HEK293 (cell line): Measurements from ENCODE around the gene GMPR.

Experiments
- CTCF ChIA-PET: fragments of 350-600 bp; formaldehyde crosslinking; extraction: SDS; loops from one replicate; lab custom pipeline; 2021; ENCODE audit warnings: antibody characterized with exemption; lab: Yijun Ruan, JAX
- POLR2A ChIA-PET: fragments of 300-600 bp; formaldehyde crosslinking; extraction: SDS; loops from one replicate; lab custom pipeline; 2020; ENCODE audit warnings: antibody characterized with exemption, inconsistent platforms; lab: Yijun Ruan, JAX
- H3K27ac ChIP-seq: fragments of 200-500 bp; sonication (Bioruptor generic); 2 replicates; pipeline ENCODE4 v1.5.1; 2014; ENCODE audit warnings: low read depth, low read length, control low read depth, inconsistent platforms; ENCODE audit errors: extremely low read depth
- H3K36me3 ChIP-seq, 2 experiments: fragments of 200-500 bp in 1 of 2; sonication (Bioruptor generic) in 1 of 2; 1 replicate in 1 of 2; 2 replicates in 1 of 2; pipeline ENCODE4 v1.5.1; 2014 to 2017; ENCODE audit warnings: inconsistent platforms in 2 of 2, low read length in 2 of 2; ENCODE audit not compliant: control insufficient read depth in 2 of 2, insufficient read depth in 1 of 2
- H3K4me1 ChIP-seq: fragments of 200-500 bp; sonication (Bioruptor generic); 2 replicates; pipeline ENCODE4 v1.5.1; 2014; ENCODE audit warnings: mild to moderate bottlenecking, low read length, inconsistent platforms; ENCODE audit not compliant: control insufficient read depth, insufficient read depth
- H3K4me3 ChIP-seq: 2 replicates; pipeline ENCODE4 v1.5.1; 2011; ENCODE audit warnings: low read depth, mild to moderate bottlenecking, control low read depth, low read length, moderate library complexity
- H3K9me3 ChIP-seq: fragments of 200-500 bp; sonication (Bioruptor generic); 2 replicates; pipeline ENCODE4 v1.5.1; 2014; ENCODE audit warnings: low read depth, low read length, inconsistent platforms; ENCODE audit not compliant: control insufficient read depth, insufficient read depth
- FEZF1 ChIP-seq: fragments of 450-650 bp; formaldehyde crosslinking; IDR thresholded peaks from 2 replicates; pipeline ENCODE4 v1.5.1; 2016; ENCODE audit warnings: missing biosample characterization, missing genetic modification characterization
- HOXA7 ChIP-seq: sonication (generic); formaldehyde crosslinking; IDR thresholded peaks from 2 replicates; pipeline ENCODE4 v1.8.1; 2022; ENCODE audit warnings: missing genetic modification reagents, borderline replicate concordance
- IKZF3 ChIP-seq: fragments of 450-650 bp; IDR thresholded peaks from 2 replicates; pipeline ENCODE4 v1.5.0; 2018; ENCODE audit warnings: missing biosample characterization, mild to moderate bottlenecking, missing genetic modification characterization, moderate library complexity
- PRDM1 ChIP-seq: fragments of 450-650 bp; formaldehyde crosslinking; IDR thresholded peaks from 2 replicates; pipeline ENCODE4; 2016; ENCODE audit warnings: missing biosample characterization, missing genetic modification characterization
- SP7 ChIP-seq: fragments of 450-650 bp; formaldehyde crosslinking; IDR thresholded peaks from 2 replicates; pipeline ENCODE4 v1.5.1; 2016; ENCODE audit warnings: missing biosample characterization, missing genetic modification characterization
- ZEB2 ChIP-seq: fragments of 450-650 bp; formaldehyde crosslinking; IDR thresholded peaks from 2 replicates; pipeline ENCODE4 v1.5.1; 2016; ENCODE audit warnings: missing biosample characterization, missing genetic modification characterization
- ZFP69B ChIP-seq: fragments of 450-650 bp; formaldehyde crosslinking; IDR thresholded peaks from 2 replicates; pipeline ENCODE4 v1.5.1; 2016; ENCODE audit warnings: missing biosample characterization, missing genetic modification characterization
- ZIC2 ChIP-seq: fragments of 450-650 bp; formaldehyde crosslinking; IDR thresholded peaks from 2 replicates; pipeline ENCODE4 v1.5.1; 2016; ENCODE audit warnings: missing biosample characterization, missing genetic modification characterization
- ZNF394 ChIP-seq: fragments of 450-650 bp; formaldehyde crosslinking; IDR thresholded peaks from 2 replicates; pipeline ENCODE4 v1.5.1; 2016; ENCODE audit warnings: missing biosample characterization, missing genetic modification characterization, mild to moderate bottlenecking, moderate library complexity, borderline replicate concordance
- ZNF423 ChIP-seq: fragments of 450-650 bp; formaldehyde crosslinking; IDR thresholded peaks from 2 replicates; pipeline ENCODE4 v1.5.1; 2016; ENCODE audit warnings: missing biosample characterization, missing genetic modification characterization
- ZNF521 ChIP-seq: fragments of 450-650 bp; formaldehyde crosslinking; IDR thresholded peaks from 2 replicates; pipeline ENCODE4 v1.5.1; 2017; ENCODE audit warnings: missing biosample characterization, mild to moderate bottlenecking, missing genetic modification characterization
- ZNF561 ChIP-seq: fragments of 450-650 bp; IDR thresholded peaks from 2 replicates; pipeline ENCODE4 v1.5.1; 2018; ENCODE audit warnings: missing biosample characterization, missing genetic modification characterization, borderline replicate concordance
- ZNF626 ChIP-seq: fragments of 450-650 bp; sonication (Bioruptor Pico); formaldehyde crosslinking; IDR thresholded peaks from 2 replicates; pipeline ENCODE4 v1.5.1; 2018; ENCODE audit warnings: missing biosample characterization, missing genetic modification characterization, inconsistent platforms
- ZNF629 ChIP-seq: fragments of 450-650 bp; formaldehyde crosslinking; IDR thresholded peaks from 2 replicates; pipeline ENCODE4 v1.5.1; 2017; ENCODE audit warnings: missing biosample characterization, missing genetic modification characterization
- ZNF654 ChIP-seq: fragments of 450-650 bp; formaldehyde crosslinking; IDR thresholded peaks from 2 replicates; pipeline ENCODE4 v1.5.1; 2016; ENCODE audit warnings: low read depth, missing biosample characterization, missing genetic modification characterization
- ZSCAN30 ChIP-seq: fragments of 450-650 bp; IDR thresholded peaks from 2 replicates; pipeline ENCODE4 v1.5.1; 2018; ENCODE audit warnings: missing biosample characterization, mild to moderate bottlenecking, missing genetic modification characterization, moderate library complexity
- TF ChIP-seq, protein P1 (sequence below): fragments of 450-650 bp; formaldehyde crosslinking; IDR thresholded peaks from 2 replicates; pipeline ENCODE4 v1.5.1; 2016; ENCODE audit warnings: missing biosample characterization, missing genetic modification characterization
- TF ChIP-seq, protein P2 (sequence below): fragments of 450-650 bp; formaldehyde crosslinking; IDR thresholded peaks from 2 replicates; pipeline ENCODE4 v1.5.1; 2016; ENCODE audit warnings: missing biosample characterization, missing genetic modification characterization
- TF ChIP-seq, protein P3 (sequence below): fragments of 450-650 bp; formaldehyde crosslinking; conservative IDR thresholded peaks from 2 replicates; pipeline ENCODE4 v1.5.1; 2016; ENCODE audit warnings: low read depth, missing biosample characterization, missing genetic modification characterization

Gene GMPR

DNA sequence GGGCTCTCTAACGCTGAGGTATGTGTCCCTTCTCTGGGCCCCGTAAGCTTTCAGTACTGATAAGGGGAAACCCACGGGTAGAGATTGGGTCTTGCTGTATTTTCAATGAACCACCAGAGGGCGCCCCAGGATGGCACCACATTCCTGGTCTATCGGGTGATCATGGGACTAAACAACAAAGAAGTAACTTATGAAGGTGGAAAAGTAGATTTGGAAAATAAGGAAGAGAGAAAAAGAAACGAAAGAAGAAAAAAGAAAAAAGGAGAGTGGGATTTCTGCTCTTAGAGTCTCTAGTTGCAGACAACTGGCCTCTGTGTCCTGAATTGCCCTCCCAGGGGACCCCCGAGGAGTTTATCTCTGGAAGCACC lies 93.8 kb downstream of the GMPR start (continued):
- TF ChIP-seq IKZF3 (tag by site-specific recombination): no peak
- no peak for TF ChIP-seq ZIC2 (tag by site-specific recombination)
- TF ChIP-seq ZNF654 (tag by site-specific recombination): peak; percentile 96
- TF ChIP-seq, protein P1, sequence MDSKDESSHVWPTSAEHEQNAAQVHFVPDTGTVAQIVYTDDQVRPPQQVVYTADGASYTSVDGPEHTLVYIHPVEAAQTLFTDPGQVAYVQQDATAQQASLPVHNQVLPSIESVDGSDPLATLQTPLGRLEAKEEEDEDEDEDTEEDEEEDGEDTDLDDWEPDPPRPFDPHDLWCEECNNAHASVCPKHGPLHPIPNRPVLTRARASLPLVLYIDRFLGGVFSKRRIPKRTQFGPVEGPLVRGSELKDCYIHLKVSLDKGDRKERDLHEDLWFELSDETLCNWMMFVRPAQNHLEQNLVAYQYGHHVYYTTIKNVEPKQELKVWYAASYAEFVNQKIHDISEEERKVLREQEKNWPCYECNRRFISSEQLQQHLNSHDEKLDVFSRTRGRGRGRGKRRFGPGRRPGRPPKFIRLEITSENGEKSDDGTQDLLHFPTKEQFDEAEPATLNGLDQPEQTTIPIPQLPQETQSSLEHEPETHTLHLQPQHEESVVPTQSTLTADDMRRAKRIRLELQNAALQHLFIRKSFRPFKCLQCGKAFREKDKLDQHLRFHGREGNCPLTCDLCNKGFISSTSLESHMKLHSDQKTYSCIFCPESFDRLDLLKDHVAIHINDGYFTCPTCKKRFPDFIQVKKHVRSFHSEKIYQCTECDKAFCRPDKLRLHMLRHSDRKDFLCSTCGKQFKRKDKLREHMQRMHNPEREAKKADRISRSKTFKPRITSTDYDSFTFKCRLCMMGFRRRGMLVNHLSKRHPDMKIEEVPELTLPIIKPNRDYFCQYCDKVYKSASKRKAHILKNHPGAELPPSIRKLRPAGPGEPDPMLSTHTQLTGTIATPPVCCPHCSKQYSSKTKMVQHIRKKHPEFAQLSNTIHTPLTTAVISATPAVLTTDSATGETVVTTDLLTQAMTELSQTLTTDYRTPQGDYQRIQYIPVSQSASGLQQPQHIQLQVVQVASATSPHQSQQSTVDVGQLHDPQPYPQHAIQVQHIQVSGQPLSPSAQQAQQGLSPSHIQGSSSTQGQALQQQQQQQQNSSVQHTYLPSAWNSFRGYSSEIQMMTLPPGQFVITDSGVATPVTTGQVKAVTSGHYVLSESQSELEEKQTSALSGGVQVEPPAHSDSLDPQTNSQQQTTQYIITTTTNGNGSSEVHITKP (tag by site-specific recombination): peak; percentile 58; the same call in 1 of the 2 replicates
- no peak for TF ChIP-seq ZNF561 (tag by site-specific recombination)
- TF ChIP-seq ZEB2 (tag by site-specific recombination): 0 out of 2 replicates have a peak, but pooled peaks have one; percentile 40
- peak; percentile 37; the same call in 1 of the 2 replicates for TF ChIP-seq ZNF394 (tag by site-specific recombination)
- no peak for TF ChIP-seq ZNF626 (tag by site-specific recombination)
- no peak for TF ChIP-seq HOXA7 (CRISPR knock-in tag)
- peak; percentile 17; the same call in 1 of the 2 replicates for TF ChIP-seq ZFP69B (tag by site-specific recombination)
- 0 out of 2 replicates have a peak, but pooled peaks have one; percentile 25 for TF ChIP-seq ZNF629 (tag by site-specific recombination)
- TF ChIP-seq, protein P2, sequence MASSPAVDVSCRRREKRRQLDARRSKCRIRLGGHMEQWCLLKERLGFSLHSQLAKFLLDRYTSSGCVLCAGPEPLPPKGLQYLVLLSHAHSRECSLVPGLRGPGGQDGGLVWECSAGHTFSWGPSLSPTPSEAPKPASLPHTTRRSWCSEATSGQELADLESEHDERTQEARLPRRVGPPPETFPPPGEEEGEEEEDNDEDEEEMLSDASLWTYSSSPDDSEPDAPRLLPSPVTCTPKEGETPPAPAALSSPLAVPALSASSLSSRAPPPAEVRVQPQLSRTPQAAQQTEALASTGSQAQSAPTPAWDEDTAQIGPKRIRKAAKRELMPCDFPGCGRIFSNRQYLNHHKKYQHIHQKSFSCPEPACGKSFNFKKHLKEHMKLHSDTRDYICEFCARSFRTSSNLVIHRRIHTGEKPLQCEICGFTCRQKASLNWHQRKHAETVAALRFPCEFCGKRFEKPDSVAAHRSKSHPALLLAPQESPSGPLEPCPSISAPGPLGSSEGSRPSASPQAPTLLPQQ (tag by site-specific recombination): peak; percentile 88
- peak; percentile 77 for TF ChIP-seq PRDM1 (tag by site-specific recombination)
- peak; percentile 10; the same call in 1 of the 2 replicates for TF ChIP-seq ZSCAN30 (tag by site-specific recombination)
- TF ChIP-seq SP7 (tag by site-specific recombination): no peak
- TF ChIP-seq, all 188 proteins: peak for 18

DNA sequence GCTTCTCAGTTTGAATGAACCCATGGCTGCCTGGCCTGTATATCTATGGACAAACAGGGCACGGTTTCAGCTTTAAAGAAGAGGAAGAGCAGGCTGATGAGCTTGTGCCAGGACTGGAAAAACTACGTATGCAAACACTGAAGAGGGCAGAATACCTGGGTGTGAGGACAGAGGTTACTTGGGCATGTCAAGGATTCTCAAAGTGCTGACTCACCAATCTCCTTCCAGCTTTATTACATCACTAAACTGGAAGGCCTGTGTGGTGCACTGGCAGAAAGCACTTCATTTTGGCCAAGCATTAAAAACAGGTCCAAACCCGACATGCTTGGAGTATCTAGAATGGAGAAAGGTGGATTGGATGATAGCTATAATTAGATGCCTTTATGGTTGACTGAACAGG lies 95.2 kb downstream of the GMPR start:
- no peaks in the 10 kb centered on the region for H3K4me1 ChIP-seq
- ChIA-PET POLR2A (no interaction called here), CTCF (interaction anchor here (0.6 to 4.7 kb wide), 23 partner anchors 9 to 1418 kb away, joined by 3 to 86 read pairs (median 6); partner anchors contain the start of gene ATXN1)
- peak; percentile 52 for TF ChIP-seq ZNF629 (tag by site-specific recombination)
- TF ChIP-seq ZNF561 (tag by site-specific recombination): no peak
- no peak for TF ChIP-seq ZNF423 (tag by site-specific recombination)
- TF ChIP-seq, protein P2 (tag by site-specific recombination): no peak
- H3K4me3 ChIP-seq: no peak overlapping the region
- H3K9me3 ChIP-seq: no peaks in the 10 kb centered on the region
- H3K27ac ChIP-seq: no peak overlapping the region
- H3K36me3 ChIP-seq: no peaks in the 10 kb centered on the region

DNA sequence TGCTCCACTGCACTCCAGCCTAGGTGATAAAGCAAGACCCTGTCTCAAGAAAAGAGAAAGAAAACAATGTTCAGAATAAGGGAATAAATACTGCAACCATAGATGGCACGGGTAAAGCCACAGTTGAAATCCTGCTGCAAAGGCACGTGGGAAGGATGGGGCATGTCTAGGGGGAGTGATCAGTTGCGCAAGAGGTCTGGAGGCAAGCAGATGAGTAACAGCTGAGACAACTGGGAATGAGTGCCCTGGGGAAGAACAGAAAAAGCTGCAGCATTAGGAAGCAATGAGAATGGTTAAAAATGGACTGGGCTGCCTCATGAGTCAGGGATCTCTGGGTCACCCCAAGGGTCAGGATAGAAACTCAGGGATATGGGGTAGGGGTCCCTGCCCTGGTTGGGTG lies 96.3 kb downstream of the GMPR start:
- CTCF ChIA-PET: interaction anchor here (0.6 to 4.7 kb wide), 6 partner anchors 14 to 752 kb away, joined by 3 to 86 read pairs (median 4); partner anchors contain the start of gene ATXN1
- Histone ChIP-seq H3K4me1 (peaks cover 4% of the 10 kb centered on the region; the same call in 1 of the 2 replicates), H3K36me3 (no peaks in the 10 kb centered on the region), H3K9me3 (no peaks in the 10 kb centered on the region), H3K27ac (no peak overlapping the region), H3K4me3 (no peak overlapping the region)
- POLR2A ChIA-PET: no interaction called here
- TF ChIP-seq FEZF1 (tag by site-specific recombination) (no peak), ZNF521 (no peak)
- TF ChIP-seq, protein P3, sequence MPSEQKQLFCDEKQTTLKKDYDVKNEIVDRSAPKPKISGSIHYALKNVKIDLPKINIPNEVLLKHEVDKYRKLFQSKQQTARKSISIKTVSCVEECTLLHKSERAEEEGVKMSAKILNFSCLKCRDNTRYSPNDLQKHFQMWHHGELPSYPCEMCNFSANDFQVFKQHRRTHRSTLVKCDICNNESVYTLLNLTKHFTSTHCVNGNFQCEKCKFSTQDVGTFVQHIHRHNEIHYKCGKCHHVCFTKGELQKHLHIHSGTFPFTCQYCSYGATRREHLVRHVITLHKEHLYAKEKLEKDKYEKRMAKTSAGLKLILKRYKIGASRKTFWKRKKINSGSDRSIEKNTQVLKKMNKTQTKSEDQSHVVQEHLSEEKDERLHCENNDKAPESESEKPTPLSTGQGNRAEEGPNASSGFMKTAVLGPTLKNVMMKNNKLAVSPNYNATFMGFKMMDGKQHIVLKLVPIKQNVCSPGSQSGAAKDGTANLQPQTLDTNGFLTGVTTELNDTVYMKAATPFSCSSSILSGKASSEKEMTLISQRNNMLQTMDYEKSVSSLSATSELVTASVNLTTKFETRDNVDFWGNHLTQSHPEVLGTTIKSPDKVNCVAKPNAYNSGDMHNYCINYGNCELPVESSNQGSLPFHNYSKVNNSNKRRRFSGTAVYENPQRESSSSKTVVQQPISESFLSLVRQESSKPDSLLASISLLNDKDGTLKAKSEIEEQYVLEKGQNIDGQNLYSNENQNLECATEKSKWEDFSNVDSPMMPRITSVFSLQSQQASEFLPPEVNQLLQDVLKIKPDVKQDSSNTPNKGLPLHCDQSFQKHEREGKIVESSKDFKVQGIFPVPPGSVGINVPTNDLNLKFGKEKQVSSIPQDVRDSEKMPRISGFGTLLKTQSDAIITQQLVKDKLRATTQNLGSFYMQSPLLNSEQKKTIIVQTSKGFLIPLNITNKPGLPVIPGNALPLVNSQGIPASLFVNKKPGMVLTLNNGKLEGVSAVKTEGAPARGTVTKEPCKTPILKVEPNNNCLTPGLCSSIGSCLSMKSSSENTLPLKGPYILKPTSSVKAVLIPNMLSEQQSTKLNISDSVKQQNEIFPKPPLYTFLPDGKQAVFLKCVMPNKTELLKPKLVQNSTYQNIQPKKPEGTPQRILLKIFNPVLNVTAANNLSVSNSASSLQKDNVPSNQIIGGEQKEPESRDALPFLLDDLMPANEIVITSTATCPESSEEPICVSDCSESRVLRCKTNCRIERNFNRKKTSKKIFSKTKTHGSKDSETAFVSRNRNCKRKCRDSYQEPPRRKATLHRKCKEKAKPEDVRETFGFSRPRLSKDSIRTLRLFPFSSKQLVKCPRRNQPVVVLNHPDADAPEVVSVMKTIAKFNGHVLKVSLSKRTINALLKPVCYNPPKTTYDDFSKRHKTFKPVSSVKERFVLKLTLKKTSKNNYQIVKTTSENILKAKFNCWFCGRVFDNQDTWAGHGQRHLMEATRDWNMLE (tag by site-specific recombination): no peak
